Breast epithelium (tissue), 4 donors: ENCODE measurements around the gene SPTBN1. TPM values are rescaled to one million over a fixed set of nuclear protein-coding genes. Genes with fewer than 3 reads are reported as not detected.
A peak's percentile ranks its signal among the peaks of the same experiment; 100 is the strongest.

Source experiments
- DNase-seq, 2 donors: peaks; one replicate each; pipeline ENCODE4 v3.0.0-alpha.2; 2019; ENCODE audit warnings: low spot score in 2 of 2
- H3K27ac ChIP-seq, 2 donors: fragments of 200-600 bp; sonication (generic) in 1 of 2; one replicate each; pipeline ENCODE4 v1.5.1; 2016 to 2019; ENCODE audit warnings: mild to moderate bottlenecking in 1 of 2
- H3K27me3 ChIP-seq, 2 donors: fragments of 200-600 bp; sonication (generic) in 1 of 2; one replicate each; pipeline versions ENCODE4 v1.5.1 to v1.6.0; 2017 to 2019; ENCODE audit warnings: control low read depth in 1 of 2, mild to moderate bottlenecking in 1 of 2
- H3K36me3 ChIP-seq: fragments of 200-600 bp; one replicate; pipeline ENCODE4 v1.5.1; 2019
- H3K4me1 ChIP-seq, 2 donors: fragments of 200-600 bp; sonication (generic); one replicate each; pipeline ENCODE4 v1.5.1; 2016 to 2019; ENCODE audit warnings: control low read depth in 1 of 2
- H3K4me3 ChIP-seq, 3 donors: fragments of 200-600 bp; sonication (generic); 1 replicate in 2 of 3; 2 replicates in 1 of 3; pipeline ENCODE4 v1.5.1; 2016 to 2019; ENCODE audit warnings: mild to moderate bottlenecking in 3 of 3, moderate library complexity in 2 of 3
- H3K9me3 ChIP-seq, 2 donors: fragments of 200-600 bp; sonication (generic) in 1 of 2; one replicate each; pipeline ENCODE4 v1.5.1; 2016 to 2019; ENCODE audit warnings: control low read depth in 1 of 2
- CTCF ChIP-seq, 3 donors: fragments of 450-650 bp; IDR thresholded peaks; one replicate each; pipeline ENCODE4 v1.5.1; 2016 to 2017; ENCODE audit warnings: antibody characterized with exemption in 3 of 3, mild to moderate bottlenecking in 3 of 3, moderate library complexity in 3 of 3
- POLR2A ChIP-seq: fragments of 450-650 bp; IDR thresholded peaks from one replicate; pipeline ENCODE4 v1.6.1; 2016; ENCODE audit warnings: antibody characterized with exemption, mild to moderate bottlenecking, moderate library complexity
- POLR2AphosphoS5 ChIP-seq, 3 donors: sonication (generic); formaldehyde crosslinking; IDR thresholded peaks; one replicate each; pipeline ENCODE4 v1.6.1; 2017; ENCODE audit warnings: antibody characterized with exemption in 3 of 3
- intact Hi-C: fragments of 100-400 bp; cut with DNase I; formaldehyde crosslinking; loops from one replicate; pipeline ENCODE4 v1.15.1; 2023; ENCODE audit warnings: low total_unique reads
- total RNA-seq, 3 donors: library from RNA; depleted of rRNA; stranded (reverse); fragments of >200 nt; gene quantifications; one replicate each; pipeline ENCODE4 v1.1.0, GENCODE V29; 2016

Gene SPTBN1
- total RNA-seq, 3 donors from 2014 or later: 223 to 1,216 (median 273) TPM

- TF ChIP-seq CTCF (IDR thresholded peaks at IDR 0.05) (no peak), POLR2AphosphoS5 (IDR thresholded peaks at IDR 0.05) (no peak), POLR2A (no peak)
- Histone ChIP-seq H3K27ac (peak overlapping the region; percentile 33 to 86), H3K36me3 (no peaks in the 10 kb centered on the region), H3K4me3 (no peak overlapping the region), H3K9me3 (no peaks in the 10 kb centered on the region), H3K27me3 (no peaks in the 10 kb centered on the region), H3K4me1 (peaks cover 6 to 35% of the 10 kb centered on the region in 2 donors)
- no peak for DNase-seq
- intact Hi-C loops: no loop called here
Observed at GRCh38 chr2:54671010-54671409, 214.9 kb downstream of the SPTBN1 start.

GRCh38 chr2:54671875-54672589 lies 215.9 kb downstream of the SPTBN1 start:
- H3K36me3 ChIP-seq: no peaks in the 10 kb centered on the region
- peak overlapping the region; percentile 92 to 93 for H3K27ac ChIP-seq
- H3K9me3 ChIP-seq: no peaks in the 10 kb centered on the region
- no peak for TF ChIP-seq POLR2A
- H3K4me1 ChIP-seq: peaks cover 4 to 27% of the 10 kb centered on the region in 2 donors
- DNase-seq: no peak
- H3K4me3 ChIP-seq: no peak overlapping the region
- intact Hi-C loops: no loop called here
- H3K27me3 ChIP-seq: no peaks in the 10 kb centered on the region

- Histone ChIP-seq H3K9me3 (no peaks in the 10 kb centered on the region), H3K27ac (peak overlapping the region; percentile 92 to 93), H3K27me3 (no peaks in the 10 kb centered on the region), H3K36me3 (no peaks in the 10 kb centered on the region), H3K4me3 (peak overlapping the region; percentile 4 to 32 (median 27)), H3K4me1 (peaks cover 4 to 22% of the 10 kb centered on the region in 2 donors)
- DNase-seq: no peak
- TF ChIP-seq POLR2AphosphoS5 (IDR thresholded peaks at IDR 0.05) (peak in 1 of 3 donors; percentile 1), CTCF (IDR thresholded peaks at IDR 0.05) (no peak)
- intact Hi-C loops: no loop called here
Observed at GRCh38 chr2:54672590-54673456, 216.7 kb downstream of the SPTBN1 start.

- intact Hi-C loops: no loop called here
- peak; percentile 61 to 62 for DNase-seq
- Histone ChIP-seq H3K27me3 (no peaks in the 10 kb centered on the region), H3K36me3 (no peaks in the 10 kb centered on the region), H3K4me3 (peak overlapping the region; percentile 4 to 32 (median 27)), H3K4me1 (peaks cover 4 to 22% of the 10 kb centered on the region in 2 donors), H3K9me3 (no peaks in the 10 kb centered on the region), H3K27ac (peak overlapping the region; percentile 92 to 93)
- TF ChIP-seq POLR2AphosphoS5 (IDR thresholded peaks at IDR 0.05) (peak in 2 of 3 donors; percentile 37 to 68), CTCF (IDR thresholded peaks at IDR 0.05) (no peak), POLR2A (no peak)
Observed at GRCh38 chr2:54673501-54673998, 217.4 kb downstream of the SPTBN1 start.

GRCh38 chr2:54675281-54675680 lies 219.2 kb downstream of the SPTBN1 start:
- H3K36me3 ChIP-seq: no peaks in the 10 kb centered on the region
- H3K27me3 ChIP-seq: no peaks in the 10 kb centered on the region
- H3K4me1 ChIP-seq: peaks cover 0 to 11% of the 10 kb centered on the region in 2 donors
- no peak overlapping the region for H3K4me3 ChIP-seq
- no peak for DNase-seq
- intact Hi-C loops: no loop called here
- H3K27ac ChIP-seq: peak overlapping the region in 1 of 2 donors; percentile 42
- TF ChIP-seq POLR2A (no peak), POLR2AphosphoS5 (IDR thresholded peaks at IDR 0.05) (no peak), CTCF (IDR thresholded peaks at IDR 0.05) (no peak)
- H3K9me3 ChIP-seq: no peaks in the 10 kb centered on the region
